Suprapubic skin (tissue), 4 donors: ENCODE data around the gene SLC10A1. TPM values are rescaled to one million over a fixed set of nuclear protein-coding genes. Genes with fewer than 3 reads are reported as not detected.

Experiments used
- DNase-seq, 2 donors: peaks; one replicate each; pipeline ENCODE4 v3.0.0-alpha.2; 2019; ENCODE audit warnings: low spot score in 2 of 2
- H3K27ac ChIP-seq: fragments of 200-600 bp; sonication (generic); one replicate; pipeline ENCODE4 v1.5.1; 2019
- H3K27me3 ChIP-seq: fragments of 200-600 bp; sonication (generic); one replicate; pipeline ENCODE4 v1.5.1; 2019
- H3K36me3 ChIP-seq: fragments of 200-600 bp; sonication (generic); one replicate; pipeline ENCODE4 v1.5.1; 2019
- H3K4me1 ChIP-seq: fragments of 200-600 bp; sonication (generic); one replicate; pipeline ENCODE4 v1.5.1; 2019
- H3K4me3 ChIP-seq: fragments of 200-600 bp; sonication (generic); one replicate; pipeline ENCODE4 v1.5.1; 2019; ENCODE audit warnings: mild to moderate bottlenecking
- H3K9me3 ChIP-seq: fragments of 200-600 bp; sonication (generic); one replicate; pipeline ENCODE4 v1.5.1; 2019
- CTCF ChIP-seq, 2 donors: fragments of 200-600 bp in 1 of 2; fragments of 450-650 bp in 1 of 2; sonication (generic) in 1 of 2; IDR thresholded peaks; one replicate each; pipeline ENCODE4 v1.5.1; 2016 to 2019; ENCODE audit warnings: antibody characterized with exemption in 2 of 2, mild to moderate bottlenecking in 1 of 2, moderate library complexity in 1 of 2
- EP300 ChIP-seq: sonication (generic); formaldehyde crosslinking; IDR thresholded peaks from one replicate; pipeline ENCODE4 v1.6.1; 2017; ENCODE audit warnings: antibody characterized with exemption
- POLR2A ChIP-seq, 2 donors: fragments of 450-650 bp; IDR thresholded peaks; one replicate each; pipeline ENCODE4 v1.6.1; 2017; ENCODE audit warnings: antibody characterized with exemption in 2 of 2, mild to moderate bottlenecking in 2 of 2, moderate library complexity in 2 of 2
- POLR2AphosphoS5 ChIP-seq, 3 donors: sonication (generic); formaldehyde crosslinking; IDR thresholded peaks; one replicate each; pipeline ENCODE4 v1.6.1; 2017; ENCODE audit warnings: antibody characterized with exemption in 3 of 3
- WGBS: methylation state at CpG from one replicate; pipeline ENCODE4 v1.1.5; 2018; 5-methylcytosine and 5-hydroxymethylcytosine counted together
- total RNA-seq, 4 donors: library from RNA; depleted of rRNA; stranded (reverse); fragments of >200 nt; gene quantifications; one replicate each; pipeline ENCODE4 v1.1.0, GENCODE V29; 2016

SLC10A1 gene
- total RNA-seq, 4 donors from 2014 or later = not detected

- Histone ChIP-seq H3K27me3 (no peaks in the 10 kb centered on the region), H3K36me3 (no peaks in the 10 kb centered on the region), H3K4me3 (no peak overlapping the region), H3K4me1 (no peaks in the 10 kb centered on the region), H3K9me3 (no peaks in the 10 kb centered on the region), H3K27ac (no peak overlapping the region)
- TF ChIP-seq CTCF (IDR thresholded peaks at IDR 0.05) (no peak), POLR2A (IDR thresholded peaks at IDR 0.05) (no peak), POLR2AphosphoS5 (IDR thresholded peaks at IDR 0.05) (no peak), EP300 (no peak)
- no peak for DNase-seq
These were observed 7.9 kb downstream of the SLC10A1 start for GRCh38 chr14:69789118-69789640.

- DNase-seq = no peak
- no peak for TF ChIP-seq POLR2AphosphoS5 (IDR thresholded peaks at IDR 0.05)
- TF ChIP-seq EP300 = no peak
- TF ChIP-seq POLR2A (IDR thresholded peaks at IDR 0.05) = no peak
- no peak for TF ChIP-seq CTCF (IDR thresholded peaks at IDR 0.05)
These were observed 10.4 kb downstream of the SLC10A1 start for GRCh38 chr14:69786603-69787002.

GRCh38 chr14:69784942-69785341 lies 12.1 kb downstream of the SLC10A1 start:
- H3K9me3 ChIP-seq = no peaks in the 10 kb centered on the region
- no peaks in the 10 kb centered on the region for H3K4me1 ChIP-seq
- no peak overlapping the region for H3K4me3 ChIP-seq
- no peak overlapping the region for H3K27ac ChIP-seq
- 91% methylated on average over 1 of the region's 1 CpG for WGBS
- H3K27me3 ChIP-seq = no peaks in the 10 kb centered on the region
- no peaks in the 10 kb centered on the region for H3K36me3 ChIP-seq
- DNase-seq = no peak
- TF ChIP-seq EP300 (no peak), CTCF (IDR thresholded peaks at IDR 0.05) (no peak), POLR2AphosphoS5 (IDR thresholded peaks at IDR 0.05) (no peak), POLR2A (IDR thresholded peaks at IDR 0.05) (no peak)

More at GRCh38 chr14:69786603-69787002, 10.4 kb downstream of the SLC10A1 start:
- no peaks in the 10 kb centered on the region for H3K27me3 ChIP-seq
- no peak overlapping the region for H3K4me3 ChIP-seq
- H3K36me3 ChIP-seq = no peaks in the 10 kb centered on the region
- no peak overlapping the region for H3K27ac ChIP-seq
- WGBS = 93% methylated on average over 3 of the region's 3 CpGs
- no peaks in the 10 kb centered on the region for H3K9me3 ChIP-seq
- H3K4me1 ChIP-seq = no peaks in the 10 kb centered on the region

GRCh38 chr14:69780952-69781351 lies 16.1 kb downstream of the SLC10A1 start:
- 91% methylated on average over 3 of the region's 3 CpGs for WGBS
- TF ChIP-seq CTCF (IDR thresholded peaks at IDR 0.05) = no peak
- TF ChIP-seq POLR2AphosphoS5 (IDR thresholded peaks at IDR 0.05) = no peak
- no peak for TF ChIP-seq POLR2A (IDR thresholded peaks at IDR 0.05)
- TF ChIP-seq EP300 = no peak
- no peak overlapping the region for H3K27ac ChIP-seq
- no peaks in the 10 kb centered on the region for H3K9me3 ChIP-seq
- DNase-seq = no peak
- H3K27me3 ChIP-seq = no peaks in the 10 kb centered on the region
- H3K4me3 ChIP-seq = no peak overlapping the region
- no peaks in the 10 kb centered on the region for H3K4me1 ChIP-seq
- peaks cover 30% of the 10 kb centered on the region for H3K36me3 ChIP-seq

- Histone ChIP-seq H3K27ac (no peak overlapping the region), H3K4me1 (no peaks in the 10 kb centered on the region), H3K9me3 (no peaks in the 10 kb centered on the region), H3K36me3 (peaks cover 39% of the 10 kb centered on the region), H3K4me3 (no peak overlapping the region), H3K27me3 (no peaks in the 10 kb centered on the region)
- no peak for TF ChIP-seq POLR2A (IDR thresholded peaks at IDR 0.05)
- no peak for TF ChIP-seq POLR2AphosphoS5 (IDR thresholded peaks at IDR 0.05)
- no peak for TF ChIP-seq CTCF (IDR thresholded peaks at IDR 0.05)
- no peak for TF ChIP-seq EP300
- DNase-seq = no peak
- 94% methylated on average over 1 of the region's 1 CpG for WGBS
These were observed 16.9 kb downstream of the SLC10A1 start for GRCh38 chr14:69780092-69780491.
